ENCODE data around the gene CNTN6.

CNTN6 gene

GRCh38 chr3:1092771-1093170 is at the start of gene CNTN6:
Gene CNTN6, plus strand, starts transcription at chr3:1093024. Its CDS starts 54,985 bp downstream, at chr3:1148009.
- DNase-seq: no peak

GRCh38 chr3:1048558-1048957 is 44.3 kb upstream of the CNTN6 start:
- DNase-seq: no peak

GRCh38 chr3:1055870-1056269 is 37.0 kb upstream of the CNTN6 start:
- DNase-seq: no peak

GRCh38 chr3:1056744-1057143 is 36.1 kb upstream of the CNTN6 start:
- DNase-seq: no peak

GRCh38 chr3:1057436-1057835 is 35.4 kb upstream of the CNTN6 start:
- DNase-seq: no peak

- no peak for DNase-seq
Observed at GRCh38 chr3:1068985-1069384, 23.8 kb upstream of the CNTN6 start.

GRCh38 chr3:1072041-1072440 is 20.8 kb upstream of the CNTN6 start:
- no peak for DNase-seq

- DNase-seq: no peak
Observed at GRCh38 chr3:1079662-1080061, 13.2 kb upstream of the CNTN6 start.

- DNase-seq: no peak
Observed at GRCh38 chr3:1082108-1082507, 10.7 kb upstream of the CNTN6 start.

GRCh38 chr3:1087066-1087560 is 5.7 kb upstream of the CNTN6 start:
- DNase-seq: no peak

- DNase-seq: no peak
Observed at GRCh38 chr3:1088503-1088902, 4.3 kb upstream of the CNTN6 start.

- DNase-seq: no peak
Observed at GRCh38 chr3:1091286-1091685, 1.5 kb upstream of the CNTN6 start.

- DNase-seq: no peak
Observed at GRCh38 chr3:1092061-1092460, 763 bp upstream of the CNTN6 start.

- DNase-seq: no peak
Observed at GRCh38 chr3:1093217-1093616, 393 bp downstream of the CNTN6 start.

GRCh38 chr3:1103525-1103924 is 10.7 kb downstream of the CNTN6 start:
- no peak for DNase-seq

GRCh38 chr3:1117843-1118473 is 25.1 kb downstream of the CNTN6 start:
- DNase-seq: no peak

- no peak for DNase-seq
Observed at GRCh38 chr3:1131166-1131565, 38.3 kb downstream of the CNTN6 start.

- DNase-seq: no peak
Observed at GRCh38 chr3:1135194-1135593, 42.4 kb downstream of the CNTN6 start.

GRCh38 chr3:1138036-1138435 is 45.2 kb downstream of the CNTN6 start:
- no peak for DNase-seq

- no peak for DNase-seq
Observed at GRCh38 chr3:1139071-1139470, 46.2 kb downstream of the CNTN6 start.

GRCh38 chr3:1147326-1147725 is 54.5 kb downstream of the CNTN6 start:
- no peak for DNase-seq

GRCh38 chr3:1147819-1148218 is 55.0 kb downstream of the CNTN6 start:
- no peak for DNase-seq

- DNase-seq: no peak
Observed at GRCh38 chr3:1164101-1164500, 71.3 kb downstream of the CNTN6 start.

GRCh38 chr3:1171320-1171719 is 78.5 kb downstream of the CNTN6 start:
- DNase-seq: no peak

GRCh38 chr3:1172644-1173043 is 79.8 kb downstream of the CNTN6 start:
- no peak for DNase-seq
